Pancreas (tissue), 10 donors: ENCODE measurements around the gene SH3BGRL3. TPM values are rescaled to one million over a fixed set of nuclear protein-coding genes. Genes with fewer than 3 reads are reported as not detected.

ENCODE experiments used
- ATAC-seq, 4 donors: fragments of 200-7000 bp; cut with Tn5 transposase; one replicate each; pipeline versions ENCODE4 v1.8.0 to v1.9.1; 2020; ENCODE audit warnings: mild to moderate bottlenecking in 4 of 4, moderate library complexity in 4 of 4
- DNase-seq, 6 donors: peaks; one replicate each; pipeline ENCODE4 v3.0.0-alpha.2; 2020
- FAIRE-seq: peaks from 2 replicates; lab custom pipeline; 2012; peaks lifted over from hg19 to GRCh38; lab: Jason Lieb, UNC
- H3K27ac ChIP-seq, 4 donors: fragments of 200-600 bp; sonication (generic); 1 replicate in 3 of 4; 2 replicates in 1 of 4; pipeline versions ENCODE4 v1.5.0 to v1.8.0; 2020
- H3K27me3 ChIP-seq, 4 donors: fragments of 200-600 bp; one replicate each; pipeline ENCODE4 v1.8.0; 2021
- H3K36me3 ChIP-seq, 3 donors: fragments of 200-600 bp; sonication (generic) in 1 of 3; one replicate each; pipeline versions ENCODE4 v1.5.0 to v1.8.0; 2020 to 2021
- H3K4me1 ChIP-seq, 3 donors: fragments of 200-600 bp; one replicate each; pipeline ENCODE4 v1.8.0; 2021
- H3K4me3 ChIP-seq, 4 donors: fragments of 200-600 bp; sonication (generic) in 2 of 4; one replicate each; pipeline versions ENCODE4 v1.5.0 to v1.8.0; 2020 to 2021
- H3K9me3 ChIP-seq, 4 donors: fragments of 200-600 bp; one replicate each; pipeline ENCODE4 v1.8.0; 2021
- WGBS, 2 donors: extraction: QIAGEN DNeasy Blood & Tissue Kit; methylation state at CpG; one replicate each; pipeline ENCODE4 v1.1.7; 2013; 5-methylcytosine and 5-hydroxymethylcytosine counted together
- intact Hi-C, 3 donors: fragments of 100-400 bp; cut with DNase I; formaldehyde crosslinking; loops; one replicate each; pipeline versions ENCODE4 v1.11.1 to v1.14.2; 2022
- polyA plus RNA-seq, 2 donors: library from polyadenylated mRNA; stranded (reverse); fragments of 200-250 nt; gene quantifications; one replicate each; pipeline ENCODE4 v1.2.3, GENCODE V29; 2013
- total RNA-seq, 6 donors: library from RNA; stranded (reverse); fragmentation: NEBNext Ultra II Directional in 4 of 6; extraction: Animal tissue kit (Norgen Biotek cat#: 25700) in 4 of 6; gene quantifications; one replicate each; pipeline versions ENCODE4 v1.2.1 to v1.2.4, GENCODE V29; 2021 to 2023
- TF ChIP-seq, protein P1 (sequence below), 4 donors: fragments of 200-600 bp; sonication (generic) in 3 of 4; IDR thresholded peaks; one replicate each; pipeline versions ENCODE4 v1.5.0 to v1.8.0; 2021; ENCODE audit warnings: antibody characterized with exemption in 4 of 4
- donor health status: healthy with polysubstance abuse.
- donor health status: DM: no; HTN: no; CAD: no; lungs with moderate emphysema.
- donor health status: DM: no; HTN: no; CAD: no.
- donor health status: control.
- donor health status: control.
- donor health status: Bipolar disorder and iron deficiency.
- donor health status: DM: yes; HTN: yes; CAD: no.
- donor health status: DM: no; HTN: no; CAD: no.
- donor health status: DM: no; HTN: no; CAD: no.
- donor health status: DM: yes; HTN: yes; CAD: no.

SH3BGRL3 gene
- total and polyA plus RNA-seq, 8 donors: 29.1 to 109 (median 55.9) TPM

DNA sequence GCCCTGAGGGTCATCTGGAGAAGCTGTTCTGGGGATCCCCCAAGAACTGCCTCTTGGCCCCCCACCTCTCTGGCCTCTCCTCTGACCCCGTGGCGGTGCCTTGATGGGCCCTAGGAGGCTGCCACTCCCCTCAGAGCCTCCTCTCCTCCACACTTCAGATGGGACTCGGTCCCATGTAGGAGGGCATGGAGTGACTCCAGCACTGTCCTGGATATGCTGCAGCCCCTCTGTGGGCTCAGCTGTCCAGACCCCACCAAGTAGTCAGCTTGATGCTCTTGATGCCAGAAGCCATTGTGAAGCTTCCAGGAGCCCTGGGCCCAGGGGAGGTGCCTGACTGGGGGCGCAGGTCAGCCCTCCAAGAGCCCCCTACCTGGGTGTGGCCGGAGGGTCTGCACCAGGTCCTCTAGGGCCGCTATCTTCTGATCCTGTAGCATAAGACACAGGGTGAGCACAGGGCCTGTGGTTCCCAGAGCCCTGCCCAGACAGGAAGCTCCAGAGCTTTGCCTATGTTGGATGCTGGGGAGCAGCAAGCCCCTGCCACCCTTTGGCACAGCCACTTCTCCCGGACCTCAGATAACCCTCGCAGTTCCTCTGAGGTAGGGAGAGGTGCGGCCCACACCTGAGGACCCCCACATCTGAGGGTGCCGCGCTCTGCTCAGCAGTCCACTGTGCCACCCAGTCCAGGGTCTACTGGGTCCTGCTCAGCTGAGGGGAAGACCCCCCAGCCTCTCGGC is 17.3 kb downstream of the SH3BGRL3 start:
- H3K4me1 ChIP-seq: no peaks in the 10 kb centered on the region
- ATAC-seq (no peak), DNase-seq (no peak), FAIRE-seq (no peak)
- H3K27ac ChIP-seq: no peak overlapping the region
- intact Hi-C loops: loop anchor here in 1 of 3 donors (2.0 kb wide), 1 partner anchor 14 kb away; no protein-coding TSS in a partner anchor
- no peaks in the 10 kb centered on the region for H3K27me3 ChIP-seq
- no peak overlapping the region for H3K4me3 ChIP-seq
- H3K9me3 ChIP-seq: no peaks in the 10 kb centered on the region
- no peaks in the 10 kb centered on the region for H3K36me3 ChIP-seq
- TF ChIP-seq, protein P1, sequence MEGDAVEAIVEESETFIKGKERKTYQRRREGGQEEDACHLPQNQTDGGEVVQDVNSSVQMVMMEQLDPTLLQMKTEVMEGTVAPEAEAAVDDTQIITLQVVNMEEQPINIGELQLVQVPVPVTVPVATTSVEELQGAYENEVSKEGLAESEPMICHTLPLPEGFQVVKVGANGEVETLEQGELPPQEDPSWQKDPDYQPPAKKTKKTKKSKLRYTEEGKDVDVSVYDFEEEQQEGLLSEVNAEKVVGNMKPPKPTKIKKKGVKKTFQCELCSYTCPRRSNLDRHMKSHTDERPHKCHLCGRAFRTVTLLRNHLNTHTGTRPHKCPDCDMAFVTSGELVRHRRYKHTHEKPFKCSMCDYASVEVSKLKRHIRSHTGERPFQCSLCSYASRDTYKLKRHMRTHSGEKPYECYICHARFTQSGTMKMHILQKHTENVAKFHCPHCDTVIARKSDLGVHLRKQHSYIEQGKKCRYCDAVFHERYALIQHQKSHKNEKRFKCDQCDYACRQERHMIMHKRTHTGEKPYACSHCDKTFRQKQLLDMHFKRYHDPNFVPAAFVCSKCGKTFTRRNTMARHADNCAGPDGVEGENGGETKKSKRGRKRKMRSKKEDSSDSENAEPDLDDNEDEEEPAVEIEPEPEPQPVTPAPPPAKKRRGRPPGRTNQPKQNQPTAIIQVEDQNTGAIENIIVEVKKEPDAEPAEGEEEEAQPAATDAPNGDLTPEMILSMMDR (IDR thresholded peaks at IDR 0.05): no peak
- WGBS, 2 donors: 90 to 91% methylated on average over 12 of the region's 12 CpGs

- WGBS, 2 donors: 68 to 76% methylated on average over 6 of the region's 6 CpGs
These were observed 17.9 kb downstream of the SH3BGRL3 start for GRCh38 chr1:26297791-26298124.

GRCh38 chr1:26300578-26301275 is 20.8 kb downstream of the SH3BGRL3 start:
- no peak overlapping the region for H3K4me3 ChIP-seq
- 91 to 92% methylated on average over 9 to 11 of the region's 11 CpGs for WGBS, 2 donors
- H3K36me3 ChIP-seq: no peaks in the 10 kb centered on the region
- no peaks in the 10 kb centered on the region for H3K9me3 ChIP-seq
- no peak for FAIRE-seq
- no peaks in the 10 kb centered on the region for H3K27me3 ChIP-seq
- no peak for ATAC-seq
- no peak overlapping the region for H3K27ac ChIP-seq
- intact Hi-C loops: no loop called here
- no peak for DNase-seq
- peaks cover 0 to 3% (median 0%) of the 10 kb centered on the region in 3 donors for H3K4me1 ChIP-seq
- TF ChIP-seq, protein P1 (IDR thresholded peaks at IDR 0.05): no peak

More at GRCh38 chr1:26297791-26298124, 17.9 kb downstream of the SH3BGRL3 start:
- intact Hi-C loops: loop anchor here in 1 of 3 donors (2.0 kb wide), 1 partner anchor 15 kb away; no protein-coding TSS in a partner anchor
- no peaks in the 10 kb centered on the region for H3K36me3 ChIP-seq
- no peaks in the 10 kb centered on the region for H3K9me3 ChIP-seq
- H3K4me1 ChIP-seq: no peaks in the 10 kb centered on the region
- DNase-seq (no peak), ATAC-seq (no peak), FAIRE-seq (no peak)
- no peak overlapping the region for H3K27ac ChIP-seq
- TF ChIP-seq, protein P1 (IDR thresholded peaks at IDR 0.05): no peak
- H3K4me3 ChIP-seq: no peak overlapping the region
- no peaks in the 10 kb centered on the region for H3K27me3 ChIP-seq

DNA sequence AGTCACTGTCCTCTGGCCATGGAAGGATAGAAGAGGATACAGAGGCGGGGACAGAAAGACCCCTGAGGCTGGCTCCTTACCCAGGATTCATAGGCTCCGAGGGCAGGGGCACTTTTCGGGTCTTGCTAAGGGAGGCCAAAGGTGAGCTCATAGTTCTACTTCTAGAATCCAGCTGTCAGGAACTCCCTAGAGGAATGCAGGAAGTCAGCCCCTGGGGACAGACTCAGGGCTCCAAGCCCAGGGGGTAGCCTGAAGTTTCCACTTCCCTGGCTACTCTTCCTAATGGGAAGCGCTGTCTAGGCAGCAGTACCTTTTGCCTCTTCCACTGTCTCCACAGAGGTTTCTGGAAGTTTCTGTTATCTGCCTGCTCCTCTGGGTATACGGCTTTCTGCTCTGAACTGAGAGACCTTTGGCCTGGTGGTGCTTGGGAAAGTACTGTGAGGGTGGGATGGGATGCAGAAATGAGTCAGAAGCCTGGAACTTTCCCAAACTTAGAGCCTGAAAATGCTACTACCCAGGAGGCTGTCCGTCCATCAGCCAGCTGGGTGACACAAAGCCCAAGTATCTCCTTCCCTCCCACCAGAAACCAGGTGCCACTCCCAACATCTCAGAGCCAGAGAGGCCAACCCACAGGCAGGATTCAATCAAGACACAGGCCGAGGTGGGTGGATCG is 23.0 kb downstream of the SH3BGRL3 start:
- TF ChIP-seq, protein P1 (IDR thresholded peaks at IDR 0.05): no peak
- no peak for DNase-seq
- Histone ChIP-seq H3K36me3 (no peaks in the 10 kb centered on the region), H3K27ac (no peak overlapping the region), H3K9me3 (no peaks in the 10 kb centered on the region), H3K4me3 (no peak overlapping the region), H3K27me3 (no peaks in the 10 kb centered on the region), H3K4me1 (peaks cover 0 to 10% (median 4%) of the 10 kb centered on the region in 3 donors)
- ATAC-seq: no peak
- intact Hi-C loops: no loop called here
- WGBS, 2 donors: 74 to 75% methylated on average over 8 of the region's 8 CpGs
- FAIRE-seq: no peak
